ENCODE measurements around the gene LYPD1. TPM values are rescaled to one million over a fixed set of nuclear protein-coding genes. Genes with fewer than 3 reads are reported as not detected.

LYPD1 gene
- total and polyA plus RNA-seq, 10 of the 15 experiments (the other 5 are each of a cell fraction or from before 2014, with no cell fraction given) = not detected

GRCh38 chr2:132617989-132618388, 52.0 kb downstream of the LYPD1 start (continued):
- TF ChIP-seq ASH2L (IDR thresholded peaks at IDR 0.05; ENCODE audit: borderline replicate concordance, low read depth) (no peak), MXI1 (IDR thresholded peaks at IDR 0.05; ENCODE audit: low read depth, low read length) (no peak), RELA (IDR thresholded peaks at IDR 0.05; ENCODE audit: borderline replicate concordance, partially characterized antibody) (no peak)

- BruUV-seq (replicated peaks) = no TSS peak
- in situ Hi-C loops (cut with MboI) = no loop called here
- CTCF ChIA-PET = no interaction called here
- no peak for TF ChIP-seq SP1 (IDR thresholded peaks at IDR 0.05; ENCODE audit: low read depth, low read length)
- no peak for TF ChIP-seq SREBF1 (IDR thresholded peaks at IDR 0.05; ENCODE audit: low read length)
- TF ChIP-seq MEF2A (IDR thresholded peaks at IDR 0.05; ENCODE audit: insufficient read depth, low read depth, low read length) = no peak
- TF ChIP-seq, protein P1, sequence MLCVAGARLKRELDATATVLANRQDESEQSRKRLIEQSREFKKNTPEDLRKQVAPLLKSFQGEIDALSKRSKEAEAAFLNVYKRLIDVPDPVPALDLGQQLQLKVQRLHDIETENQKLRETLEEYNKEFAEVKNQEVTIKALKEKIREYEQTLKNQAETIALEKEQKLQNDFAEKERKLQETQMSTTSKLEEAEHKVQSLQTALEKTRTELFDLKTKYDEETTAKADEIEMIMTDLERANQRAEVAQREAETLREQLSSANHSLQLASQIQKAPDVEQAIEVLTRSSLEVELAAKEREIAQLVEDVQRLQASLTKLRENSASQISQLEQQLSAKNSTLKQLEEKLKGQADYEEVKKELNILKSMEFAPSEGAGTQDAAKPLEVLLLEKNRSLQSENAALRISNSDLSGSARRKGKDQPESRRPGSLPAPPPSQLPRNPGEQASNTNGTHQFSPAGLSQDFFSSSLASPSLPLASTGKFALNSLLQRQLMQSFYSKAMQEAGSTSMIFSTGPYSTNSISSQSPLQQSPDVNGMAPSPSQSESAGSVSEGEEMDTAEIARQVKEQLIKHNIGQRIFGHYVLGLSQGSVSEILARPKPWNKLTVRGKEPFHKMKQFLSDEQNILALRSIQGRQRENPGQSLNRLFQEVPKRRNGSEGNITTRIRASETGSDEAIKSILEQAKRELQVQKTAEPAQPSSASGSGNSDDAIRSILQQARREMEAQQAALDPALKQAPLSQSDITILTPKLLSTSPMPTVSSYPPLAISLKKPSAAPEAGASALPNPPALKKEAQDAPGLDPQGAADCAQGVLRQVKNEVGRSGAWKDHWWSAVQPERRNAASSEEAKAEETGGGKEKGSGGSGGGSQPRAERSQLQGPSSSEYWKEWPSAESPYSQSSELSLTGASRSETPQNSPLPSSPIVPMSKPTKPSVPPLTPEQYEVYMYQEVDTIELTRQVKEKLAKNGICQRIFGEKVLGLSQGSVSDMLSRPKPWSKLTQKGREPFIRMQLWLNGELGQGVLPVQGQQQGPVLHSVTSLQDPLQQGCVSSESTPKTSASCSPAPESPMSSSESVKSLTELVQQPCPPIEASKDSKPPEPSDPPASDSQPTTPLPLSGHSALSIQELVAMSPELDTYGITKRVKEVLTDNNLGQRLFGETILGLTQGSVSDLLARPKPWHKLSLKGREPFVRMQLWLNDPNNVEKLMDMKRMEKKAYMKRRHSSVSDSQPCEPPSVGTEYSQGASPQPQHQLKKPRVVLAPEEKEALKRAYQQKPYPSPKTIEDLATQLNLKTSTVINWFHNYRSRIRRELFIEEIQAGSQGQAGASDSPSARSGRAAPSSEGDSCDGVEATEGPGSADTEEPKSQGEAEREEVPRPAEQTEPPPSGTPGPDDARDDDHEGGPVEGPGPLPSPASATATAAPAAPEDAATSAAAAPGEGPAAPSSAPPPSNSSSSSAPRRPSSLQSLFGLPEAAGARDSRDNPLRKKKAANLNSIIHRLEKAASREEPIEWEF (IDR thresholded peaks at IDR 0.05; ENCODE audit: insufficient replicate concordance, low read depth, low read length) = no peak
- TF ChIP-seq CEBPB (IDR thresholded peaks at IDR 0.05; ENCODE audit: borderline replicate concordance in 1 of 2, low read depth in 2 of 2, low read length in 2 of 2) = no peak
- TF ChIP-seq SIN3A (IDR thresholded peaks at IDR 0.05; ENCODE audit: low read depth, low read length) = no peak
- no peak for TF ChIP-seq MYB (IDR thresholded peaks at IDR 0.05; ENCODE audit: borderline replicate concordance, low read depth, low read length)
- no peak for TF ChIP-seq SIX5 (IDR thresholded peaks at IDR 0.05; ENCODE audit: low read depth, low read length, severe bottlenecking)
- TF ChIP-seq, protein P2, sequence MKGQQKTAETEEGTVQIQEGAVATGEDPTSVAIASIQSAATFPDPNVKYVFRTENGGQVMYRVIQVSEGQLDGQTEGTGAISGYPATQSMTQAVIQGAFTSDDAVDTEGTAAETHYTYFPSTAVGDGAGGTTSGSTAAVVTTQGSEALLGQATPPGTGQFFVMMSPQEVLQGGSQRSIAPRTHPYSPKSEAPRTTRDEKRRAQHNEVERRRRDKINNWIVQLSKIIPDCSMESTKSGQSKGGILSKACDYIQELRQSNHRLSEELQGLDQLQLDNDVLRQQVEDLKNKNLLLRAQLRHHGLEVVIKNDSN (IDR thresholded peaks at IDR 0.05; ENCODE audit: borderline replicate concordance, extremely low read length, insufficient read depth, low read depth, low read length) = no peak
Measured at GRCh38 chr2:132615329-132616085, 54.5 kb downstream of the LYPD1 start.

More at GRCh38 chr2:132615329-132616085, 54.5 kb downstream of the LYPD1 start:
- ChIA-PET SMC1A (ENCODE audit: uncharacterized antibody, unreplicated experiment) (interaction anchor here (0.6 to 0.7 kb wide), 2 partner anchors 47 to 133 kb away, joined by 3 read pairs; no protein-coding TSS in a partner anchor), RAD21 (ENCODE audit: unreplicated experiment) (no interaction called here), POLR2A (no interaction called here)
- Histone ChIP-seq H3K27ac (ENCODE audit: control insufficient read depth, insufficient read depth) (no peak overlapping the region), H3K9me3 (replicated peaks; ENCODE audit: control insufficient read depth, insufficient read depth, low read length) (no peaks in the 10 kb centered on the region), H3K36me3 (ENCODE audit: control insufficient read depth in 2 of 2, insufficient read depth in 2 of 2, low read length in 1 of 2) (no peaks in the 10 kb centered on the region), H3K27me3 (replicated peaks in 1 of 2; ENCODE audit: control insufficient read depth in 2 of 2, insufficient read depth in 2 of 2, low read length in 1 of 2) (no peaks in the 10 kb centered on the region), H3K9ac (ENCODE audit: control insufficient read depth, insufficient read depth, low read length) (no peak overlapping the region), H3K79me2 (ENCODE audit: control insufficient read depth, insufficient read depth, low read length) (no peaks in the 10 kb centered on the region), H3K4me1 (ENCODE audit: control insufficient read depth, insufficient read depth, low read length) (no peaks in the 10 kb centered on the region), H3K4me2 (ENCODE audit: control insufficient read depth, insufficient read depth) (no peak overlapping the region), H2AFZ (ENCODE audit: control insufficient read depth, low read depth, low read length) (no peak overlapping the region), H4K20me1 (ENCODE audit: control insufficient read depth, insufficient read depth) (no peaks in the 10 kb centered on the region), H3K4me3 (no peak overlapping the region)
- DNase-seq (ENCODE audit: low read depth, low spot score) = no peak
- intact Hi-C loops (cut with micrococcal nuclease; ENCODE audit: unreplicated experiment) = no loop called here
- no peak for ATAC-seq
- WGBS (ENCODE audit: insufficient coverage, insufficient replicate concordance, low lambda C conversion rate, missing lambda C conversion rate) = 54% methylated on average over 5 of the region's 5 CpGs
- FAIRE-seq = no peak
